GM21825 (cell line): ENCODE results near the gene NHSL1.
"Not testable (repeated sequence)": the region's sequence is repeated elsewhere in the genome, so short reads cannot be mapped to it uniquely, and the experiment has no call there.

Experiments used
- ATAC-seq: cut with Tn5 transposase; IDR thresholded peaks from one replicate; pipeline ENCODE4 v1.9.1; 2021; ENCODE audit warnings: mild to moderate bottlenecking, moderate library complexity; ENCODE audit not compliant: unreplicated experiment

NHSL1 gene

DNA sequence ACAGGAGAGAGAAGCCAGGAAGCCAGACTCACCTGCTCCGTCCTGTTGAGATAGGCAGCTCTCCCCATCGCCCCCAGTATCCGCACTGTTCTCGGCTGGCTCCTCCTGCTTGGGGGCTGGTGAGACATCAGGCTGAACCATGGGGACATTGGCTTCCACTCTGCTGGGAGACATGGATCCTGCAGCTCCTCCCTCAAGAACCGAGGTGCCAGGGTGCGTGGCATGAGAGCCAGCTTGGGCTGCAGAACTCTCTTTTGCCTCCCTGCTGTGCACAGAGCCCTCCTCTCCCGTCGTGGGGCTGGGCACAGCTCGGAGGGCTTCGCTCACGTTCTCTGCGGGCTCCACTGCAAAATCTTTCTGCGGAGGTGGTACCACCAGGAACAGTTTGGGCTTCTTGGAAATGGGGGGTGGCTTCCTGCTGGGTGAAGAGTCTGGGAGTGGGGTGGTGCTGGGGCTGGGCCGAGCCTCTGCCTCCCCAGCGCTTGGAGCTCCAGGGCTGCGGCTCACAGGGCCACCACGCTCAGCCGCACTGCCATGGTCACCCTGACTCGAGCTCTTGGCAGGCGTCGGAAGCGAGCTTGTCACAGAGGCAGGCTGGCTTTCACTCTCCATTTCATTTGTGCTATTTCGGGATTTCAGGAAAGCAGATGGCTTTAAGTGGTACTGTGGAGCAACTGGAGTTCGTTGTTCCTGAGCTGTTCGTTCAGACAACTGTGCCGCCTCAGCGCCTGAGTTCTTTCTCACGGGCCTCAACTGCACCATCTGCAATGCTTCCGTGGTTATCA lies 68.7 kb downstream of the NHSL1 start:
- ATAC-seq, result no peak

DNA sequence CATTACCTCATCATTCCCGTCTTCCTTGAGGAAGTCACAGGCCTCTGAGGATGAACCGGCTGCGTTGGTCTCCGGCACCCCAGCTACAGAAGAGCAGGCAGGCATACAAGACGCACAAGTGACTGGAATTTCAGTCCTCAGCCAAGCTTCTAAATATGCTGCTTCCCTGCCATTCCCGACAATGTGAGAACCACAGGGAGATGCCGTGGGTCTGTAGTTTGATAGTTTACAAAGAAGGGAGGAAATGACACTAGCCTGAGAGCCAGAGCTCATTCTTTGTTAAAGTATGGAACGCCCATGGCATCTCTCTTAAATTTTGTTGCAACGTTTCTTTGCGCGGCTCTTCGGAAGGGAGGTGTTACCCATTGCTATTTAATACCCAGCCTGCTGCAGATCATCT lies 69.5 kb downstream of the NHSL1 start:
- ATAC-seq, result no peak

DNA sequence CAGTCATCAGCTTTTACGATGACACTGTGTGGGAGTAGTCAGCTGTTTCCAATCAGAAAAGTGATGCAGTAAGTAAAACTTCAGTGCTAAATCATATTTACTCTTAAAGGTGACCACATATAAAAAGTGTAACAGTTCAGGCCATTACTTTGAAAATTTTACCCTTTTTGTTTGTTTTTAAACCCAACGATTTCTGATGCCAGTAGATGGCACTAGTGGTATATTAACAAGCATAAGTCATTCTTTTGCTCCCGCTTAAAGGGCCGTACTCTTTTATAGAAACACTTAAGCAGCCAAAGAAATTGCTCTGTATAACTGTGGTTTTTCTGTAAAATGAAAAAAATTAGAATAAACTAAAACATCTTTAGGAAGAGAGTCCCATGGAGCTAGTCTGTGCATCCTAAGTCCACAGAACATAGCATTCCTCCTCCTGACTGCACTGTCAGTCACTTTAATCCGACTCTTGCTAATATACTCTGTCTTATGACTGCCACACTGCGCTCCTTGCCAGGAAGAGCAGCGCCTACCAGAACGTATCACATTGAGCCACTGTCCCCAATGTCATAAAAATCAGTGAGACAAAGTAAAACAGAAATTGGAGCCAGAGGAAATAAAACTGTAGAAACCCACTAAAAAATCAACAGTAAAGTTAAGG lies 70.2 kb downstream of the NHSL1 start:
- ATAC-seq, result no peak

DNA sequence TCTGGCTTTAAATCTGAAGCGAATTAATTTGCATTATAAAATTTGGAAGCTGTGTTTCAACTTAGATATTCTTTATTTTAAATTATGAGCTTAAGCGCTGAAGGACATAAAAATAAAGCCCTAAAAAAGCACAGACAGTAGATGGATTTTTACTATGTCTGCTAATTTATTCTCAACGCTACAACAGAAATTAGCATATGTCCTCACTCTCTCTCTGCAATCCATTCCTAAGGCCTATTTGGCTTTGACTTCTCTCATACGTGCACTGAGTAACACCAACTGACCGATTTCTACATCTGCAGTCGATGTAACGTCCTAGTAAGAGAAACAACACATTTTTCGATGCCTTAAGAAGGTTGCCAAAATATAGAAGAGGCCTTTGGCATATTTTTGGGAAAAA lies 71.6 kb downstream of the NHSL1 start:
- ATAC-seq, result no peak

DNA sequence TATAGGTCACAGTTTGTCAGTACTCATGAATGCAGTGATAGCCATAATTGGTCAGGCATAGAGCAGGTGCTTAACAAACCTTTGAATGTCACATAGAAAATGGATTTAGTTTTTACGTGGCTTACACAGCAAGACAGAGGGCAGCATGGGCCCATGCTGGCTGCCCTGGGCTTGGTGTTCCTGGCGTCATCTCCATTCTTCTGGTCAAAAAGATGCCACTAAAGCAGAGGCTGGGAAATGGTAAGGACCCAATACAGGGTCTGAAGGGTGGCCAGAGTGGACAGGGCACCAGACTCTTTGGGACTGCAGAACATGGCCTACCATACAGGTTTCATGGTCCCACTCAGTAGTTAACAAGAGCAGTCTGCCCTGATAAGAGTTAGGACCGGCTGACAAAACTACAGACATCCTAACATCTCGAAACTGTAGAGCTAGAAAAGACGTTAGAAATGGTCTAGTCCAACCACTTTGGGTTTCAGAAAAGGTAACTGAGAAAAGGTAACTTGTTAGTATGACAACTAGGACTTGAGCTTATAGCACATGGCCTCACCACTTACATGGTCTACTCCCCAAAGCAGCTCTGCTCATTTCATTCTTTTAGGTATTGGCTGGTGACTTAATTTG lies 72.7 kb downstream of the NHSL1 start:
- no peak for ATAC-seq

DNA sequence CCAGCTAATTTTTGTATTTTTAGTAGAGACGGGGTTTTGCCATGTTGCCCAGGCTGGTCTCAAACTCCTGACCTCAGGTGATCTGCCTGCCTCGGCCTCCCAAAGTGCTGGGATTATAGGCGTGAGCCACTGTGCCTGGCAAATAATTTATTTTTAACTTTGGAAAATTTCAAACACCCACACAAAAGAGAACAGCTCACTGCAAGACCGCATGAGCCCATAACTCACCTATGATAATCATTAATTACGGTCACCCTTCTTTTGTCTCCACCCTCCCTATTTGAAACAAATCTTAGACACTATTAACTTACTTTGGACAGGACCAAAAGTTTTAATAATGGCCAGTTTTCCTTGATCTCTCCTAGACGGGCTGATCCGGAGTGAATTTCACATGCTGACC lies 74.0 kb downstream of the NHSL1 start:
- ATAC-seq, result not testable (repeated sequence)

DNA sequence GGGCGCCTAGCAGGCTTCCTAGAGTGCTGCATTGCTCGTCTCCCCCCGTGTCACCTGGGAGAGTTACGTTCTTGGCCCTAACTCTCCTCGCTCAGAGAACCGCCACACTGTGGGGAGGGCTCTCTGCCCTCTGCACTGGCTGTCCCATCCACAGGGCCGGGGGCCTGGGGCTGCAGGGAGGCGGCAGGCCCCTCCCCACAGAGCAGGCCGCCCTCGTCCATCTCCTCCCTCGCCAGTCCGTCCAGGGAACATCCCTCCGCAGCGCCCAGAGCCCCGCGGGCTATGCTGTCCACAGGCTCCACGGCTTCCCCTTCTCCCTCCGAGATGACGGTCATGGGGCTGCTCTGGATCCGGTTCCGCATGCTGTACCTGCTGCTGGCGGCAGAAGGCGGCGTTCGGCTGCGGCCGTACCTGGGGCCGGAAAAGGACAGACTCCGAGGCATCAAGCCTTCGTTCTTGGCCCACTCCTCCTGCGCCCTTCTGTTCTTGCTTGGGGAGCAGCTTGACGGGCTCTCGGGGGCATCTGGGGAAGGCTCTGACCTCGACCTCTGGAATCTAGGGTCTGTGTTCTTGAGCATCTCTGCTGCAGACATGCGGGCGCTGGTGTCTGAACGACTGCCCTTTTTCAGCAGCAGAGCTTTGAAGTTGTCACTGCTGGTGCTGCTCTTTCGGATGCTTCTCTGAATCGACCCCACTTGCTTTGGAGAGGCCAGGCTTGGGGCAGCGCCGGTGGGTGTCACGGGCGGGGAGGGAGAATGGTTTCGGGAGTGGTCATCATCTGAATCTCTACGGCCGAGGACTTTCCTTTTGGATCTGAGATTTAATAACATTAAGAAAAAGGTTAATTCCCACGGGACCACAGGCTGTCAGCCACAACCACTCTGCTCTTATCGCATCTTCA lies 75.0 kb downstream of the NHSL1 start:
- no peak for ATAC-seq

DNA sequence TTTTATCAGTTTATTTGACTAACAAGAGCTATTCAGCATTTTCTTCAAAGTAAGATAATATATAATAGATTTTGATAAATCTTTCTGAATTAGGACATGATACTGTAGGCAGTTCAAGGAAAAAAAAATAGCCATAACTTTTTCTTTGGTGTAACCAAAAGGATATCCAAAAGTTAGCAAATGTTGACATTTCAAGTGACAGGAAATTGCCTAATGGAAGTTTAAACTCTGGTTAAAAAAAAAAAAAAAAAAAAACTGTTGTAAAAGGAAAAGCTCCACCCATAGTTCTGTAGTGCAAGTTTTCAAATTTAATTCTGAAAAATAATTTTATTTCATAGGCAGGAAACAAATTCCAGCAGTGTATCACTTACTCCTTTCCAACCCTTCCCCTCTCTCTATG lies 76.4 kb downstream of the NHSL1 start:
- ATAC-seq, result no peak

DNA sequence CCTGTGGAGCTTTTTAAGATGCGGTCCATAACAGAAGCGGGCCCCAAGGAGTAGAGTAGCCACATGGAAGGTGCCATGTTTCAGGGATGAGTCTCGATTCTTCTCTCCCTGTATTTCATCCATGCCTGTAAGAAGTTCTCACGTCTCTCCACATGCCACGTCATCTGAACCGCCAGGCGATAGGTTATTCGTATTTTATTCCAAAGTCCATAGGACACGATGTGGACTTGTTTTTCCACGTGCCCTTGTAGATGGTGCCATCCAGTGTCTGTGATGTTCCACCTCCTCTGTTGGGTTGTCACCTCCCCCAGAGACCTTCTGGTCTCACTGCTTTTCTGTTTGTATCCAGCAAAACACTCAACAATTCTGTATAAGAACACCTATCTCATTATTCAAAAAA lies 77.7 kb downstream of the NHSL1 start:
- no peak for ATAC-seq

DNA sequence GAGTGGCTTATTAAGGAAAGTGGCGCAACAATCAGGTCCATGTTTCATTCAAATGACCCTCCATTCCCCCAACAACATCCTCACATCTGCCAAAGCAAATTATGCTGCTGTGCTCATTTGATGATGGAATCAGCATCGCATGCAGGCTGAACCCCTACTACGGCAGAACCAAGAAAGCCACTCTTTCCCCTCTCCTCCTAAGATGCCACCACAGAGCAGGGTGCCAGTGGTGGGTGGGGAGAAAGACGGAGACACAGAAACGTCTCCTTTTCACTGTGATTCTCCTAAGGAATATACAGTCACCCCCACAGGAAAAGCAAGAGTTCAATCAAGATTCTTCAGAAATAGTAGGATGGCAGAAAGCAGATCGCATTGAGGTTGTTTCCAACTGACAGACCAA lies 78.2 kb downstream of the NHSL1 start:
- ATAC-seq, result no peak

DNA sequence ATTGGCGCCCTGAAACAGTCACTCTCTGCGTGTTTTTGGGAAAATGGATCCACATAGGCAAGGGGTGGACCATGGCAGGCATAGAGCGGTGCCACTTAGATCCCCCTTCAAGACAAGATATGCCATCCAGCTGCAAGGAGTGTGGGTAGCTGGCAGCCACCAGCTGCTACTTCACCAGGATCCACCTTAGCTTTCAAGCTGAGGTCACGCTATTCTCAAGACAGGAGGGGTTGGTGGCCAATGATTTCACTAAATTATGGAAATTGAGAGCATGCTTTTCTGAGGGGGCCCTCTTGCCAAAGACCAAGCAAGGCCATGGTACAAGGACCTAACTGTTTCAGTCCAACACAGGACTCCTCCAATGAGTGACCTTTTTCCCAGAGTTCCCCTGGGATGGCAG lies 78.9 kb downstream of the NHSL1 start:
- no peak for ATAC-seq

DNA sequence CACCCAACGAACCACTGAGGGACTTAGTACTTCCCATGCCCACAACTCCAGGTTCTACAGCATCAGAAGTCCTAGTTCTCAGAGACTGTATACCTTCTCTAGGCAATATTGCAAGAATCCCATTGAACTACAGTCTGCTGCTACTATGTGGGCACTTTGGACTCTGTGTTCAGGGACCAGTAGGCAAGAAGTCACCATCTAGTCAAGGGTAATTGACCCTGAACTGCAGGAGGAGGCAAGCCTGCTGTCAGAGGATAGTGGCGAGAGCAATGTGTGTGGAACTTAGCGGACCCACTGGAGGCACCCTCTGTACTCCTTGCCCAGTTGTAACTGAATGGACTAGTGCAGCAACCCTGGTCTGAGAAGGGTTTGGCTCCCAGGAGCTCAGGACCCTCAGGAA lies 79.5 kb downstream of the NHSL1 start:
- no peak for ATAC-seq

DNA sequence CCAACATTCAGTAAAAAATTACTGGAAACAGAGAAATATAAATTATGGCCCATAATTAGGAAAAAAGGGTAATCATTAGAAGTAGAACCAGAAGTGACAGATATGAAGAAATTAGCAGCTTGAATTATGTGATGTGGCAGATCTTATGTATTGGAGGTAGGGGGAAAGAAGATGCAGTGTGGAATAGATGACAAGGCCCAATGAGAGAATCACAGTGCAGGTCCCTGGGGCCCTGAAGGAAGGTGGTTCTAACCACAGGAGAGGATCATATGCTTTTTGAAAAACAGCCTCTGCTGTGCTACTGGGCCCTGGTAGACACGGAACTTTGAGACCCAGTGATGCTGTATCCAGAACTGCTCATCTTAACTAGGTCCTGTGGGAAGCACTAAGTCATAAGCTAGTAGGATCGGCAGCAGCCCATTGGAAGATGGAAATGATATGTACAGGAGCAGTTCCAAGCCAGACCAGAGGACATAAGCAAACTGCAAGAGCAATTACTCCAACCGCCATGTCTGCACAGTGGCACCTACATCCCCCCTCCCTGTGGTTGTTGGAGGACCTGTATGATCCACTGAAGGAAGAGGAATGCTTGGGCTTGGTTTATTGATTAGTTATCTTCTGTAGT lies 81.1 kb downstream of the NHSL1 start:
- no peak for ATAC-seq

DNA sequence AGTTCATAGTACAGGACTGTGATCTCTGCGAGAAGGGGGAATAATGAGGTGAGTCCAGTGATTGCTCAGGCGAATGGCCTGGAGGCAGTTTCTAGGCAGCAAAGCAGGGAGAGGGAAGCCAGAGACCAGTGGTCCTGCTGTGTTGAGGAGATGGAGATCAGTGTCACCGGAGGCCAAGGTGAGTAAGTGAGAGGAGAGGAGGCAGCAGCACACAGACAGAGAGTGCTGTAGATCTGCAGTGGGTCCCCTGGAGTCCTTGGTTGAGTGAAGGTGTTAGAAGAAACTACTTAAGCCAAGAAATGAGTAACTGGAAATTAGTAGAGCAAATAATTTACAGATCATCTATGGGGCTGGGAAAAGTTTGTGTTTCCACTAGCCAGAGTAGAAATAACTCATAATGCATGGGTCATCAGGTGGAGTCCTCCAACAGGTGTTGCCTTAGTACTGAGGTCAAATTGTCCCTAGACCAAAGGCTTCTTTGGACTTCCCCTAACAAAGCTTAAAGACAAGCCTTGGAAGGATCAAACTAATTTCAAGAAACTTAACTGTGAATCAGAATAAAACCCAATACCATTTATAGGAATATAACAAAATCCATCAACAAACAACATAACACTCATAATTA lies 81.7 kb downstream of the NHSL1 start:
- no peak for ATAC-seq

DNA sequence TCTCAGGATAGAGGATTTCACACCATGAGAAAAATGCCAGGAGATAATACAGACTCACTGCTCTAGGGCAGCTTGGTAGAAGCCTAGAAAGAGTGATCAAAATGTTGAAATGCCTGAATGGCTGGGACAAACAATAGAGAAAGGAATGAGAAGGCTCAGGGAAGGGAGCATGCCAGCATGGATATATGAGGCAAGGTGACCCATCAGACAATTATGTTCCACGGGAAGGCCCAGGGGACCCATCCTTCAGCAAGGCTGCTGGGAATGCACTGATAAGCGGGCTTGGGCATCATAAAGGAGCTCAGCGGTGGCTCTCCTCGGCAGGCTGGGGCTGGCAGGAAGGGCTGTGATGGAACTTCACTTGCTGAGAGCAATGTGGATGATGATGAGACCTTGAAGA lies 83.1 kb downstream of the NHSL1 start:
- ATAC-seq, result no peak

DNA sequence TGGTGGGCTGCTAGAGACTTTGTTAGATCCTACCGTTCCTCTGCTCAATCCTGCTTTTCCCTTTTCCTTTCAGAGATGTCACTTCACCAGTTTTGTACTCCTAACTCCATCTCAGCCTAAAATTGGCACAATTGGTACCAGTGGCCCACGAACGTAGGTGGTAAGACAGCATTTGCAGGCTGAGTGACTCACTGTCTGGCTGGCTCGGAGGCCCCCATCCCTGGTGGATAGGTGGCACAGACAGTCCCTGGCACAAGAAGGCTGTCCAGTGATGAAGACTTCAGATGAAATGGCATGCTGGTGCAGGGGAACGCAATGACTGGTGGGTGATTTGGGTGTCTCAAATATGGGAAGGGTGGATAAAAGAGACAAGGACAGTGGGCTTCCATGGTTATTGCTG lies 84.2 kb downstream of the NHSL1 start:
- ATAC-seq, result no peak

DNA sequence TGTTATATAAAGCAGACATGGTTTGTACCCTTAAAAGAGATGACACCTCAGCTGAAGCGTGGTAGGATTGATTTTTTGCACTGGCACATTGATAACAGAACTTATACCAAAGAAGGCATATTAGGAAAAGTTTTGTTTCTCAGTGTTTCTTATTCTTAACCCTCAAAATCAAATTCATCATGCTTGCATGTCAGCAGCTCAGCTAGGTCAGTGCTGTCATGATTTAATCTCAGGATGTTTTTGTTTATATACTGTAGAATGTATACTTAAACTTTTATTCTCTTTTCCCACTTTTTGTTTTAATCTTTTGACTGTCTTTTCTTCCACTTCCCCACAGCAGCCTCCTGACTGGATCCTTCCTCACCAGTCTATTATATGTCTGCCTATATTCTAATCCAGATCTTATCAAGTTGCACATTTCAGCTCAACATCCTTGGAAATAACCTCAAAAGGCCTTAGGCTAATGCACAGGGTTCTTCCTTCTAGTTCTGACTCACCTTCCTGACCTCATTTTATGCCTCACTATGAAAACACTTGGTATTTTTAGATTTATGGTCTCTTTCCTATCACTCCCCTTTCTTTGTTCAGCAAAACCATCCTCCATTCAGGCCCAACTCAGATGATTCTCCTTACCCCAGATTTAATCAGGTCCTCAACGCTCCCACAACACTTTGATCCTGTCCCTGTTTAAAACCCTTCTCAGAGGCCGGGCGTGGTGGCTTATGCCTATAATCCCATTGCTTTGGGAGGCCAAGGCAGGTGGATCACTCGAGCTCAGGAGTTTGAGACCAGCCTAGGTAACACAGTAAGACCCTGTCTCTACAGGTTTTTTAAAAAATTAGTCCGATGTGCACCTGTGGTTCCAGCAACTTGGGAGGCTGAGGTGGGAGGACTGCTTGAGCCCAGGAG lies 88.1 kb downstream of the NHSL1 start:
- peak; percentile 45 for ATAC-seq

DNA sequence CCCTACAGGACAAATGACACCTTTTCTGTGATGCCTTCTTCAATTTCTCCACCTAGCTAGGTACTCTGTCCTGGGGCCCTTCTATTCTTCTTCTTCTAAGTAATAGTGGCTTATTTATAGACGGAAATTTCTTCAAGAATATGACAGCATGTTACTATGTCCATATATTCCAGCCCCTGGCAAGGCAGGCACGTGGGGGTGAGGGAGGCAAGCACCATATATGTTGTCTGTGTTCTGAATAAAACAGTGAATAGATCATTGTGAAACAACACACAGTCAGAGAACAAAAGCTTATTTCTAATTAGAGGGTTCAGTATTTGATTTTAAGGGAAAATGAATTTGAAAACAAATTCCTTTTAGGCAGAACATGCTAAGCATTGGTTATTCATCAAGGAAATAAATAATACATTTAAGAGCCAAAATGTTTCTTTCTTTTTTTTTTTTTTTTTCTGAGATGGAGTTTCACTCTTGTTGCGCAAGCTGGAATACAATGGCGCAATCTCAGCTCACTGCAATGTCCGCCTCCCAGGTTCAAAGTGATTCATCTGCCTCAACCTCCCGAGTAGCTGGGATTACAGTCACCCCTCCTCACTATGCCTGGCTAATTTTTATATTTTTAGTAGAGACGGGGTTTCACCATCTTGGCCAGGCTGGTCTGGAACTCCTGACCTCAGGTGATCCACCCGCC lies 89.1 kb downstream of the NHSL1 start:
- ATAC-seq, result no peak

DNA sequence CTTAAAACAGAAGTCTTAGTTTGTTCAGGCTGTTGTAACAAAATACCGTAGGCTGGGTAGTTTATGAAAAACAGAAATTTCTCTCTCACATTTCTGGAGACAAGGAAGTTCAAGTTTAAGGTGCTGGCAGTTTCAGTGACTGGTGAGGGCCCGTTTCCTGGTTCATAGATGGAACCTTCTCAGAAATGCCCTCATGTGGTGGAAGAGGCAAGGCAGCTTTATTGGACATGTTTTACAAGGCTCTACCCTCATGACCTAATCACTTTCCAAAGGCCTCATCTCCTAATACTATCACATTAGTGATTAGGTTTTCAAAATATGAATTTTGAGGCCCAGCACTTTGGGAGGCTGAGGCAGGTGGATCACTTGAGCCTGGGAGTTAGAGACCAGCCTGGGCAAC lies 92.9 kb downstream of the NHSL1 start:
- ATAC-seq, result no peak
